Parathyroid adenoma (tissue), 2 donors: Measurements from ENCODE around the gene EEFSEC.

Experiments used
- H2AFZ ChIP-seq: fragments of 300-600 bp; sonication (generic); one replicate; pipeline ENCODE4 v1.7.0; 2017; ENCODE audit warnings: antibody characterized with exemption, mild to moderate bottlenecking
- H3K27ac ChIP-seq: fragments of 300-600 bp; sonication (generic); one replicate; pipeline ENCODE4 v1.7.0; 2017
- H3K27me3 ChIP-seq: fragments of 300-600 bp; sonication (generic); one replicate; pipeline ENCODE4 v1.7.0; 2017; ENCODE audit warnings: low read length; ENCODE audit not compliant: control insufficient read depth, insufficient read depth
- H3K36me3 ChIP-seq: fragments of 300-600 bp; sonication (generic); one replicate; pipeline ENCODE4 v1.7.0; 2017; ENCODE audit warnings: low read length; ENCODE audit not compliant: control insufficient read depth, insufficient read depth
- H3K4me1 ChIP-seq: fragments of 300-600 bp; sonication (generic); one replicate; pipeline ENCODE4 v1.7.0; 2017; ENCODE audit warnings: control low read depth
- H3K4me2 ChIP-seq: fragments of 300-600 bp; sonication (generic); one replicate; pipeline ENCODE4 v1.7.0; 2017; ENCODE audit warnings: low read length
- H3K4me3 ChIP-seq: fragments of 300-600 bp; sonication (generic); one replicate; pipeline ENCODE4 v1.7.0; 2017; ENCODE audit warnings: low read depth, low read length
- H3K79me2 ChIP-seq: fragments of 300-600 bp; sonication (generic); one replicate; pipeline ENCODE4 v1.7.0; 2017; ENCODE audit warnings: control low read depth
- H3K9ac ChIP-seq: fragments of 300-600 bp; sonication (generic); one replicate; pipeline ENCODE4 v1.7.0; 2017; ENCODE audit warnings: mild to moderate bottlenecking
- H3K9me3 ChIP-seq: fragments of 300-600 bp; sonication (generic); one replicate; pipeline ENCODE4 v1.7.0; 2017; ENCODE audit warnings: low read length; ENCODE audit not compliant: control insufficient read depth
- TF ChIP-seq, protein P1 (sequence below): fragments of 300-600 bp; sonication (generic); IDR thresholded peaks from one replicate; pipeline ENCODE4 v1.7.0; 2017; ENCODE audit warnings: antibody characterized with exemption, mild to moderate bottlenecking
- donor health status: primary hyperparathyroidism.

The EEFSEC gene

GRCh38 chr3:128166971-128167453 is 13.7 kb downstream of the EEFSEC start:
- Histone ChIP-seq H3K4me1 (no peaks in the 10 kb centered on the region), H3K27ac (no peak overlapping the region)

DNA sequence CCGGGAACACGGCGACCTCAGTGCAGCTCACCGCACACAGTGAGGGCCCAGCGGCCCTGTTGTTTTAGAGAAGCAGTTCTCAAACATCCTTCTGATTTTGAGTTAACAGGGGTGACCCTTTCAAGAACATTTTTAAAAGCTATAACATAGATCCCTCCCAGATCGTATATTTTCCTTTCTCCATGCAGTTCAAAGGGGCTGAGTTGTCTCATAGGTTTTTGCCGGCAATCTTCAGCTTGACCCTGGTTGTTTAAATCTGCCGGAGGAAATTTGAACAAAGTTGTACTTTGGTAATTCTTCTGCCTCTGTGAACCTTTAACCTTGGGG is 14.3 kb downstream of the EEFSEC start:
- H3K4me2 ChIP-seq: no peak overlapping the region
- H3K36me3 ChIP-seq: no peaks in the 10 kb centered on the region
- H2AFZ ChIP-seq: no peak overlapping the region
- no peaks in the 10 kb centered on the region for H3K27me3 ChIP-seq
- no peaks in the 10 kb centered on the region for H3K9me3 ChIP-seq
- H3K79me2 ChIP-seq: peaks cover 28% of the 10 kb centered on the region
- H3K4me3 ChIP-seq: no peak overlapping the region
- H3K4me1 ChIP-seq: peaks cover 1% of the 10 kb centered on the region
- H3K27ac ChIP-seq: no peak overlapping the region
- TF ChIP-seq, protein P1, sequence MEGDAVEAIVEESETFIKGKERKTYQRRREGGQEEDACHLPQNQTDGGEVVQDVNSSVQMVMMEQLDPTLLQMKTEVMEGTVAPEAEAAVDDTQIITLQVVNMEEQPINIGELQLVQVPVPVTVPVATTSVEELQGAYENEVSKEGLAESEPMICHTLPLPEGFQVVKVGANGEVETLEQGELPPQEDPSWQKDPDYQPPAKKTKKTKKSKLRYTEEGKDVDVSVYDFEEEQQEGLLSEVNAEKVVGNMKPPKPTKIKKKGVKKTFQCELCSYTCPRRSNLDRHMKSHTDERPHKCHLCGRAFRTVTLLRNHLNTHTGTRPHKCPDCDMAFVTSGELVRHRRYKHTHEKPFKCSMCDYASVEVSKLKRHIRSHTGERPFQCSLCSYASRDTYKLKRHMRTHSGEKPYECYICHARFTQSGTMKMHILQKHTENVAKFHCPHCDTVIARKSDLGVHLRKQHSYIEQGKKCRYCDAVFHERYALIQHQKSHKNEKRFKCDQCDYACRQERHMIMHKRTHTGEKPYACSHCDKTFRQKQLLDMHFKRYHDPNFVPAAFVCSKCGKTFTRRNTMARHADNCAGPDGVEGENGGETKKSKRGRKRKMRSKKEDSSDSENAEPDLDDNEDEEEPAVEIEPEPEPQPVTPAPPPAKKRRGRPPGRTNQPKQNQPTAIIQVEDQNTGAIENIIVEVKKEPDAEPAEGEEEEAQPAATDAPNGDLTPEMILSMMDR: no peak
- H3K9ac ChIP-seq: no peak overlapping the region

More at GRCh38 chr3:128166971-128167453, 13.7 kb downstream of the EEFSEC start:
- Histone ChIP-seq H3K9me3 (no peaks in the 10 kb centered on the region), H3K36me3 (no peaks in the 10 kb centered on the region), H3K27me3 (no peaks in the 10 kb centered on the region), H2AFZ (no peak overlapping the region), H3K79me2 (peaks cover 33% of the 10 kb centered on the region), H3K4me3 (no peak overlapping the region), H3K9ac (no peak overlapping the region), H3K4me2 (no peak overlapping the region)
- TF ChIP-seq, protein P1: no peak

DNA sequence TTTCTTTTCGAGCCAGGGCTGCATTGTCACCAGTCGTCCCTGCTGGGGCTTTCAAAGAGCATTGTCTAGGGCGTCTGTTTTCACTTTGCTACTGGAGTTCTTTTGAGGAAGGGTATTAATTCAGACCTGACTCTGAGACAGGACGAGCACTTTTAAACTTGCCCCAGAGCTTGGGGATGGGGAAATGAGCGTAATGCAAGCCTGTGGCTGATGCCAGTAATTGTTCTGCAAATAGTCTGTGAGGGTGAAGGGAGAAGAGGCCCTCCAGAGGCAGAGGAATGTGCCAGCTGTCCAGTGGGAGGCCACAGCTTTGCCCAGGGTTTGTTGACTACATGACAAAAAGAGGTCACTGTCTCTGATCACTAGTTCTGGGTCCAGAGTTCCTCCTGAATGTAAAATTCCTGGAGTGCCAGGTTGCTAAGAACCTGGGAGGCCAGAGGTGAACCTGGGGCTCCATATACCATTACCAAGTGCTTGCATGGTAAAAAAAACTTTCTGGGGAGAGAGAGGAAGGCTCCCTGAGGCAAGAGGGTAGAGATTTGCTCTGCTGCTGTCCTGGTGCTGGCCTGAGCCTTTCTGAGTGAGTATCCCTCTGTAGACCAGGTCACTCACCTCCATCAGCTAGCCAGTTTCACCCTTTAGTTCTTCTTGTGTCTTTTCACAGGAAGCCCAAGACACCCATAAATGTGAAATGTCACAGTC is 14.8 kb downstream of the EEFSEC start:
- no peaks in the 10 kb centered on the region for H3K27me3 ChIP-seq
- H3K36me3 ChIP-seq: no peaks in the 10 kb centered on the region
- H3K4me1 ChIP-seq: peaks cover 4% of the 10 kb centered on the region
- H2AFZ ChIP-seq: no peak overlapping the region
- H3K4me3 ChIP-seq: no peak overlapping the region
- H3K4me2 ChIP-seq: no peak overlapping the region
- H3K79me2 ChIP-seq: peaks cover 24% of the 10 kb centered on the region
- no peak overlapping the region for H3K27ac ChIP-seq
- TF ChIP-seq, protein P1: no peak
- H3K9ac ChIP-seq: no peak overlapping the region
- H3K9me3 ChIP-seq: no peaks in the 10 kb centered on the region

DNA sequence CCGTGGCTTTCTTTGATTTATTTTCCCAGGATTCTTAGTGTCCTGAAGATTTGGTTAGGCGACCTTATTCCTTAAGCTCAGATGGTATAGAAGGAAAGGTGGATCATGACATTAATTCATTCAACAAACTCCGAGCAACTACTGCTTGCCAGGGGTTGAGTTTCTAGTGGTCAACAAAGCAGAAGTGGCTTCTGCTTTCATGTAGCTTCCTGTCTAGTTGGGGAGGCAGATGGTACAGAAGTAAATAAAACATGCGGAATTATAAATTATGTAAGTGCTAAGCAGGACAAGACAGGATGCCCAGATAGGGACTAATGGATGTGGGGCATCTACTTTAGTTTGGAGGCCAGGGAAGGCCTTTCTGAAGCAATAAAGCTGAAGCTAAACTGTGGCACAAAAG is 15.6 kb downstream of the EEFSEC start:
- Histone ChIP-seq H3K27ac (no peak overlapping the region), H3K4me3 (no peak overlapping the region), H3K36me3 (no peaks in the 10 kb centered on the region), H3K9me3 (no peaks in the 10 kb centered on the region), H3K27me3 (no peaks in the 10 kb centered on the region), H3K4me2 (no peak overlapping the region), H3K9ac (no peak overlapping the region), H3K79me2 (peaks cover 20% of the 10 kb centered on the region), H3K4me1 (peaks cover 4% of the 10 kb centered on the region), H2AFZ (no peak overlapping the region)
- TF ChIP-seq, protein P1: no peak
